ENCODE data around the gene DPM3. TPM values are rescaled to one million over a fixed set of nuclear protein-coding genes. Genes with fewer than 3 reads are reported as not detected.
"Not testable (repeated sequence)": the region's sequence is repeated elsewhere in the genome, so short reads cannot be mapped to it uniquely, and the experiment has no call there.

The DPM3 gene
- polyA plus RNA-seq, 3 donors from 2014 or later, result 103 to 274 (median 126) TPM

GRCh38 chr1:155160128-155160527 is 19.8 kb upstream of the DPM3 start:
- Mint-ChIP-seq H3K4me3 (no peak overlapping the region), H3K36me3 (no peaks in the 10 kb centered on the region), H3K9me3 (no peaks in the 10 kb centered on the region), H3K27me3 (ENCODE audit: low read depth in 3 of 3) (peaks cover 0 to 2% (median 0%) of the 10 kb centered on the region in 3 donors), H3K27ac (no peak overlapping the region), H3K4me1 (no peaks in the 10 kb centered on the region)
- no peak for DNase-seq

DNA sequence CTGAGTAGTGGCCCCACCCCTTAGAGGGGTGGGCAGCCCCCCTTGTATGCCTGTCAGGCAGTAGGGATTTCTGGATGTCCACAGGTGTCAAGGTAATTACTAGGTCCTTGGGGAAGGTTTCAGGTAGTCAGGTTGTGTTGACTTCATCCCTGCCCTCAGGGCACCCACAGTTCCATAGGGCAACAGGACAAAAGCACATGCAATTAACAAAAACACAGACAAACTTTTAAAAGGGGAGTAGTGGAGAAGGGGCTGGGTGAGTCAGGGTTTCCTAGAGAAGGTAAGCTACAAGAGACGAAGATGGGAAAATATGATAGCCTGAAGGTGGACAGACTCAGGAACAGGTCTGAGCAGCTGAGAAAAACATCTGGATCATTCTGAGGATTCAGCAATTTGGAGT is 18.7 kb upstream of the DPM3 start:
- Mint-ChIP-seq H3K9me3 (no peaks in the 10 kb centered on the region), H3K4me1 (no peaks in the 10 kb centered on the region), H3K36me3 (no peaks in the 10 kb centered on the region), H3K27ac (no peak overlapping the region), H3K27me3 (ENCODE audit: low read depth in 3 of 3) (peaks cover 0 to 2% (median 0%) of the 10 kb centered on the region in 3 donors), H3K4me3 (no peak overlapping the region)
- DNase-seq, result no peak

DNA sequence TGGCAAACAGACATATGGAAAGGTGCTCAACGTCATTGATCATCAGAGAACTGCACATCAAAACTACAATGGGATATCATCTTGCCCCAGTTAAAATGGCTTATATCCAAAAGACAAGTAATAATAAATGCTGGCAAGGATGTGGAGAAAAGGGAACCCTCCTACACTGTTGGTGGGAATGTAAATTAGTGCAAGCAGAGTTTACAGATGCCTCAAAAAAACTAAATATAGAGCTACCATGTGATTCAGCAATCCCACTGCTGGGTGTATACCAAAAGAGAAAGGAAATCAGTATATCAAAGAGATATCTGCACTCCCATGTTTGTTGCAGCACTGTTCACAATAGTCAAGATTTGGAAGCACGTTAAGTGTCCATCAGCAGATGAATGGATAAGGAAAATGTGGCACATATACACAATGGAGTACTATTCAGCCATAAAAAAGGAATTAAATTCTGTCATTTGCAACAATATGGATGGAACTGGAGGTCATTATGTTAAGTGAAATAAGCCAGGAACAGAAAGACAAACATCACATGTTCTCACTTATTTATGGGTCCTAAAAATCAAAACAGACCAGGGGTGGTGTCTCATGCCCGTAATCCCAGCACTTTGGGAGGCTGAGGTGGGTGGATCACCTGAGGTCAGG is 15.8 kb upstream of the DPM3 start:
- H3K27me3 Mint-ChIP-seq (ENCODE audit: low read depth in 3 of 3); H3K4me1 Mint-ChIP-seq; H3K4me3 Mint-ChIP-seq; H3K36me3 Mint-ChIP-seq; H3K27ac Mint-ChIP-seq; DNase-seq; H3K9me3 Mint-ChIP-seq: not testable (repeated sequence)

DNA sequence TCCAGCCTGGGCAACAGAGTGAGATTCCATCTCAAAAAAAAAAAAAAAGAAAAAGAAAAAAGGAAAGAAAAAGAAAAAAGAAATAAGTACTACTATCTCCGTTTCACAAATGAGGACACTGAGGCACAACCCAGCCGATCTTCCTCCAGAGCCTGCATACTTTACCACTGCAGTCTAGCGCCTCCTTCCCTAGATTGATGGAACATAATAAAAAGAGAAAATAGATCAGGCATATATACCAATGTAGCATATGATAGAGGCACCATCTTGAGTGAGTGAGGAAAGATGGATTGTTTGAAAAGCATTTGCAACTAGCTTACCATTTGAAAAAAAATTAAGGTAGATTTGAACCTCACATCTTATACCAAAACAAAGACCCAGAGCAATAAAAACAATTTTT is 5.2 kb upstream of the DPM3 start:
- Mint-ChIP-seq H3K36me3 (no peaks in the 10 kb centered on the region), H3K27ac (no peak overlapping the region), H3K4me3 (no peak overlapping the region), H3K9me3 (no peaks in the 10 kb centered on the region), H3K4me1 (peaks cover 2 to 3% of the 10 kb centered on the region in 2 donors), H3K27me3 (ENCODE audit: low read depth in 3 of 3) (peaks cover 4 to 15% (median 10%) of the 10 kb centered on the region in 3 donors)
- no peak for DNase-seq

GRCh38 chr1:155141749-155142148 is 1.4 kb upstream of the DPM3 start:
- peak overlapping the region in 2 of 5 donors; percentile 15 to 31 for H3K4me3 Mint-ChIP-seq
- peaks cover 33 to 37% of the 10 kb centered on the region in 2 donors for H3K4me1 Mint-ChIP-seq
- H3K36me3 Mint-ChIP-seq, result peaks cover 0 to 3% (median 0%) of the 10 kb centered on the region in 3 donors
- DNase-seq, result no peak
- H3K9me3 Mint-ChIP-seq, result no peaks in the 10 kb centered on the region
- H3K27ac Mint-ChIP-seq, result no peak overlapping the region
- H3K27me3 Mint-ChIP-seq (ENCODE audit: low read depth in 3 of 3), result peaks cover 6 to 12% (median 8%) of the 10 kb centered on the region in 3 donors

- H3K27ac Mint-ChIP-seq, result peak overlapping the region; percentile 92 to 99 (median 98)
- peak overlapping the region; percentile 95 to 100 (median 99) for H3K4me3 Mint-ChIP-seq
- DNase-seq, result no peak
- H3K9me3 Mint-ChIP-seq, result no peaks in the 10 kb centered on the region
- H3K36me3 Mint-ChIP-seq, result peaks cover 0 to 3% (median 0%) of the 10 kb centered on the region in 3 donors
- peaks cover 41 to 48% of the 10 kb centered on the region in 2 donors for H3K4me1 Mint-ChIP-seq
- peaks cover 11 to 15% (median 14%) of the 10 kb centered on the region in 3 donors for H3K27me3 Mint-ChIP-seq (ENCODE audit: low read depth in 3 of 3)
Measured at GRCh38 chr1:155140630-155140953, 261 bp upstream of the DPM3 start.

GRCh38 chr1:155137154-155137949 is 3.0 kb downstream of the DPM3 start:
- Mint-ChIP-seq H3K36me3 (peaks cover 0 to 3% (median 0%) of the 10 kb centered on the region in 3 donors), H3K27ac (peak overlapping the region; percentile 96 to 99 (median 99)), H3K27me3 (ENCODE audit: low read depth in 3 of 3) (peaks cover 8 to 23% (median 11%) of the 10 kb centered on the region in 3 donors)

DNA sequence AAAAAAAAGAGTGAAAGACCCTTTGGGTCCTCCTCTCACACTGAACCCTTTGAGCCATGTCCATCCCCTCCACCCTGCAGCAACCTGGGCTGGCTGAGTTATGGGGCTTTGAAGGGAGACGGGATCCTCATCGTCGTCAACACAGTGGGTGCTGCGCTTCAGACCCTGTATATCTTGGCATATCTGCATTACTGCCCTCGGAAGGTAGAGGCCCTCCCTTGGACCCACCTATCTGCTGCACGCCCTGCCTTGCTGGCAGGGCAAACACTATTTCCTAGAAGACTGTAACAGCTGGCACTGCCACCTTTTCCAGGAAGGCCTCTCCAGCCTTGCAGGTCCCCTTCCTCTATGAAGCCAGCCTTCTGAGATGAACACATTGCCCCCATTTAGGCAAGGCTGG is 3.6 kb downstream of the DPM3 start:
- H3K27ac Mint-ChIP-seq, result peak overlapping the region; percentile 96 to 99 (median 99)
- H3K4me3 Mint-ChIP-seq, result peak overlapping the region; percentile 95 to 99 (median 98)
- DNase-seq, result no peak
- H3K36me3 Mint-ChIP-seq, result peaks cover 0 to 3% (median 0%) of the 10 kb centered on the region in 3 donors
- H3K27me3 Mint-ChIP-seq (ENCODE audit: low read depth in 3 of 3), result peaks cover 8 to 23% (median 9%) of the 10 kb centered on the region in 3 donors
- peaks cover 52 to 59% of the 10 kb centered on the region in 2 donors for H3K4me1 Mint-ChIP-seq
- H3K9me3 Mint-ChIP-seq, result no peaks in the 10 kb centered on the region

More at GRCh38 chr1:155137154-155137949, 3.0 kb downstream of the DPM3 start:
- Mint-ChIP-seq H3K4me1 (peaks cover 52 to 59% of the 10 kb centered on the region in 2 donors), H3K9me3 (no peaks in the 10 kb centered on the region), H3K4me3 (peak overlapping the region; percentile 95 to 99 (median 98))
- DNase-seq, result no peak

- peak; percentile 93 to 94 (median 94) for DNase-seq
- Mint-ChIP-seq H3K4me3 (peak within 1 kb of the TSS; percentile 95 to 99 (median 98)), H3K27me3 (ENCODE audit: low read depth in 3 of 3) (peaks cover 8 to 21% (median 10%) of the 10 kb centered on the region in 3 donors), H3K4me1 (peaks cover 51 to 56% of the 10 kb centered on the region in 2 donors), H3K36me3 (peaks cover 0 to 3% (median 3%) of the 10 kb centered on the region in 3 donors), H3K27ac (peak within 1 kb of the TSS; percentile 96 to 99 (median 99)), H3K9me3 (no peaks in the 10 kb centered on the region)
Measured at GRCh38 chr1:155135415-155136028, 4.8 kb downstream of the DPM3 start, which contains the start of gene SLC50A1. Gene SLC50A1 (plus strand): TSS chr1:155135852. CDS start chr1:155135912, 60 bp downstream.

DNA sequence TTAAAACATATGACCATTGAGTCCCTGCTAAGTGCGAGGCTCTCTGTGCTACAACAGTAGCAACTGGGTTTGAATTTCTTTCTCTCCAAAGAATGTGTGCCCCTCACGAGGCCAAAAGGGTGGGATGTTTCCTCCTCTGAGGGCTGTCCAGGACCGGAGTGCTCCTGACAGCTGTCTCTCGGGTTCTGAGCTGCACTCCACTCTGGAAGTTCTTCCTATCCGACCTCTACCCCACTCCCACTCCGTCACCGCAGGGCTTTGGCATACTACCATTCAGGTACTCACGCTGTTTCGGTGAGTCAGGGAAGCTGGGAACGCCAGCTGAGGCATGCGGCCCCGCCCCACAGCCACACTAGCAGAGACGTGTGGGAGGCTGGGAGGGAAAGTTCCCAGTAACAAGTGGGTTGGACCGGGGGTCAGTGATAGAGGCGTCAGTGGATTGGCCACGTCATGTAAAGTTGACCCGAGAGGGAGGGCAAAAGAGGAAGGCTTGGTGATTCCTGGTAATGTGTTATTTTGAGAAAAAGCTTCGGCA is 5.4 kb downstream of the DPM3 start:
- Mint-ChIP-seq H3K27ac (peak overlapping the region; percentile 96 to 99 (median 99)), H3K27me3 (ENCODE audit: low read depth in 3 of 3) (peaks cover 6 to 18% (median 9%) of the 10 kb centered on the region in 3 donors), H3K4me3 (peak overlapping the region; percentile 95 to 99 (median 98)), H3K36me3 (peaks cover 0 to 3% (median 3%) of the 10 kb centered on the region in 3 donors), H3K4me1 (peaks cover 45 to 50% of the 10 kb centered on the region in 2 donors), H3K9me3 (no peaks in the 10 kb centered on the region)
- DNase-seq, result no peak

- DNase-seq, result no peak
- Mint-ChIP-seq H3K9me3 (no peaks in the 10 kb centered on the region), H3K4me1 (peaks cover 43 to 45% of the 10 kb centered on the region in 2 donors)
Measured at GRCh38 chr1:155134322-155134721, 6.0 kb downstream of the DPM3 start.

DNA sequence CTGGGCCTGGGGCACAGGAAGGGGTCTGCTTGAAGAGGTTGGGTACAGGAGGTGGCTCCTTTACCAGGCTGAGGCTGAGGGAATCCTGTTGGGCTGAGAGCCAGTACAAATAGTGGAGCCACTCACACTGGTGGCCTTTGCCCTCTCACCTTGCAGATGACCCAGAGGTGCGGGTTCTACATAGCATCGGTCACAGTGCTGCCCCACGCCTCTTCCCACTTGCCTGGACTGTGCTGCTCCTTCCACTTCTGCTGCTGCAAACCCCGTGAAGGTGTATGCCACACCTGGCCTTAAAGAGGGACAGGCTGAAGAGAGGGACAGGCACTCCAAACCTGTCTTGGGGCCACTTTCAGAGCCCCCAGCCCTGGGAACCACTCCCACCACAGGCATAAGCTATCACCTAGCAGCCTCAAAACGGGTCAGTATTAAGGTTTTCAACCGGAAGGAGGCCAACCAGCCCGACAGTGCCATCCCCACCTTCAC is 6.5 kb downstream of the DPM3 start:
- Mint-ChIP-seq H3K4me3 (peak overlapping the region in 4 of 5 donors; percentile 10 to 99 (median 45)), H3K36me3 (peaks cover 0 to 3% (median 3%) of the 10 kb centered on the region in 3 donors), H3K27ac (peak overlapping the region in 2 of 6 donors; percentile 57 to 63), H3K27me3 (ENCODE audit: low read depth in 3 of 3) (peaks cover 6 to 19% (median 12%) of the 10 kb centered on the region in 3 donors), H3K4me1 (peaks cover 45 to 47% of the 10 kb centered on the region in 2 donors), H3K9me3 (no peaks in the 10 kb centered on the region)
- no peak for DNase-seq

More at GRCh38 chr1:155134322-155134721, 6.0 kb downstream of the DPM3 start:
- Mint-ChIP-seq H3K4me3 (peak overlapping the region; percentile 95 to 99 (median 98)), H3K36me3 (peaks cover 0 to 3% (median 3%) of the 10 kb centered on the region in 3 donors), H3K27me3 (ENCODE audit: low read depth in 3 of 3) (peaks cover 6 to 18% (median 9%) of the 10 kb centered on the region in 3 donors), H3K27ac (peak overlapping the region; percentile 96 to 99 (median 99))

DNA sequence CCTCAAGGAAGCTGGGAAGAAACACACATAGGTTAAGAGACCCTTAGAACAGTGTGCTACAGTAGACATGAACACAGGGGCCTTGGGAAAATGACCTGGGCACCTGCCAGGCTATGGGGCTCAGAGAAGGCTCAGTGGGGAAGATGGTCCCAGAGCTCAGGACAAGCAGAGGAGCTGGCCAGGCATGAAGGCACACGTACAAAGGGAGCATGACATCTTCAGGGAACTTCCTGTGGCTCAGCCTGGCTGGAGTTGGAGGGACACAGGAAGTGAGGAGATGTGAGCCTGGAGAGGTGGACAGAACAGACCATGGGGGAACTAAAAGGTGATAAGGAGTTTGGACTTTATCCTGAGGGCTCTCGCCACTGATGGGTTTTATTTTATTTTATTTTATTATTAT is 8.5 kb downstream of the DPM3 start:
- peaks cover 0 to 3% (median 0%) of the 10 kb centered on the region in 3 donors for H3K36me3 Mint-ChIP-seq
- no peaks in the 10 kb centered on the region for H3K9me3 Mint-ChIP-seq
- no peak overlapping the region for H3K27ac Mint-ChIP-seq
- peaks cover 45 to 47% of the 10 kb centered on the region in 2 donors for H3K4me1 Mint-ChIP-seq
- DNase-seq, result no peak
- H3K27me3 Mint-ChIP-seq (ENCODE audit: low read depth in 3 of 3), result peaks cover 6 to 22% (median 21%) of the 10 kb centered on the region in 3 donors
- peak overlapping the region in 1 of 5 donors; percentile 12 for H3K4me3 Mint-ChIP-seq

Data from immature natural killer cell (primary cell).